KMS-11 (cell line): ENCODE data around the gene RGS5.

Experiments
- H2AFZ ChIP-seq: fragments of 200-600 bp; sonication (generic); 2 replicates; pipeline ENCODE4 v1.6.1; 2016; ENCODE audit warnings: antibody characterized with exemption, mixed run types, low read depth
- H3K27ac ChIP-seq: fragments of 200-600 bp; sonication (generic); 2 replicates; pipeline ENCODE4 v1.6.1; 2016; ENCODE audit warnings: mild to moderate bottlenecking, mixed run types
- H3K27me3 ChIP-seq: fragments of 200-600 bp; sonication (generic); 2 replicates; pipeline ENCODE4 v1.6.1; 2017; ENCODE audit warnings: mild to moderate bottlenecking, low read depth, mixed run types, moderate library complexity; ENCODE audit not compliant: insufficient read depth
- H3K36me3 ChIP-seq: fragments of 200-600 bp; sonication (generic); 2 replicates; pipeline ENCODE4 v1.6.1; 2017; ENCODE audit warnings: mild to moderate bottlenecking, mixed run types; ENCODE audit not compliant: insufficient read depth
- H3K4me1 ChIP-seq: fragments of 200-600 bp; sonication (generic); 2 replicates; pipeline ENCODE4 v1.6.1; 2016; ENCODE audit warnings: mild to moderate bottlenecking, low read depth, mixed run types; ENCODE audit not compliant: poor library complexity, severe bottlenecking
- H3K4me2 ChIP-seq: fragments of 200-600 bp; sonication (generic); 2 replicates; pipeline ENCODE4 v1.7.0; 2016; ENCODE audit warnings: mild to moderate bottlenecking, mixed run types
- H3K4me3 ChIP-seq: fragments of 200-600 bp; sonication (generic); IDR thresholded peaks from 2 replicates; pipeline ENCODE4 v1.6.1; 2017; ENCODE audit warnings: low read depth, low read length, mixed read lengths; ENCODE audit not compliant: insufficient read depth
- H3K79me2 ChIP-seq: fragments of 200-600 bp; sonication (generic); 2 replicates; pipeline ENCODE4 v1.6.1; 2016; ENCODE audit warnings: low read depth, mixed run types; ENCODE audit not compliant: insufficient read depth
- H3K9ac ChIP-seq: fragments of 200-600 bp; sonication (generic); 2 replicates; pipeline ENCODE4 v1.6.1; 2016; ENCODE audit warnings: mild to moderate bottlenecking, mixed run types
- H4K20me1 ChIP-seq: fragments of 200-600 bp; sonication (generic); 2 replicates; pipeline ENCODE4 v1.6.1; 2016; ENCODE audit warnings: mild to moderate bottlenecking, mixed run types; ENCODE audit not compliant: insufficient read depth
- TF ChIP-seq, protein P1 (sequence below): fragments of 200-600 bp; sonication (generic); conservative IDR thresholded peaks from 2 replicates; pipeline ENCODE4 v1.6.1; 2017; ENCODE audit warnings: low read depth, mild to moderate bottlenecking, antibody characterized with exemption, low read length, moderate library complexity, mixed read lengths

The RGS5 gene

DNA sequence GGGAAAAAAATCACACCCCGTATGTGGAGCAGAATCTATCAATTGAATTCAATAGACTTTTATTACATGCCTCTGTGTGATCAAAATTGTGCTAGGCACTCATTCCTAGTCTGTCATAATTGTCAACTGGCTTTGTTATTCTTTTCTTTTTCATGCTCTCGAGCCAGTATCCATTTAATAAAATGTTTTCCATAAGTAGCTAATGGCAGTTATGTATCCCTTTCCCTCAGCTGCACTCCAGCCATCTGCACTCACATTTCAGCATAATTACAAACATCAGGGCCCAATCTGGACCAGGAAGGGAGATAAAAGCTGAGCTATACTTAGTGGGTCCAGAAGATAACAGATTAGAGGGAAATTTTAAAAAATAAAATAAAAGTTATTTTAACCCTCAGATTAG lies 15.9 kb downstream of the RGS5 start:
- TF ChIP-seq, protein P1, sequence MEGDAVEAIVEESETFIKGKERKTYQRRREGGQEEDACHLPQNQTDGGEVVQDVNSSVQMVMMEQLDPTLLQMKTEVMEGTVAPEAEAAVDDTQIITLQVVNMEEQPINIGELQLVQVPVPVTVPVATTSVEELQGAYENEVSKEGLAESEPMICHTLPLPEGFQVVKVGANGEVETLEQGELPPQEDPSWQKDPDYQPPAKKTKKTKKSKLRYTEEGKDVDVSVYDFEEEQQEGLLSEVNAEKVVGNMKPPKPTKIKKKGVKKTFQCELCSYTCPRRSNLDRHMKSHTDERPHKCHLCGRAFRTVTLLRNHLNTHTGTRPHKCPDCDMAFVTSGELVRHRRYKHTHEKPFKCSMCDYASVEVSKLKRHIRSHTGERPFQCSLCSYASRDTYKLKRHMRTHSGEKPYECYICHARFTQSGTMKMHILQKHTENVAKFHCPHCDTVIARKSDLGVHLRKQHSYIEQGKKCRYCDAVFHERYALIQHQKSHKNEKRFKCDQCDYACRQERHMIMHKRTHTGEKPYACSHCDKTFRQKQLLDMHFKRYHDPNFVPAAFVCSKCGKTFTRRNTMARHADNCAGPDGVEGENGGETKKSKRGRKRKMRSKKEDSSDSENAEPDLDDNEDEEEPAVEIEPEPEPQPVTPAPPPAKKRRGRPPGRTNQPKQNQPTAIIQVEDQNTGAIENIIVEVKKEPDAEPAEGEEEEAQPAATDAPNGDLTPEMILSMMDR, result no peak
- Histone ChIP-seq H2AFZ (no peak overlapping the region), H3K4me1 (no peaks in the 10 kb centered on the region), H3K27me3 (no peaks in the 10 kb centered on the region), H3K4me2 (no peak overlapping the region), H3K27ac (no peak overlapping the region), H3K36me3 (no peaks in the 10 kb centered on the region), H3K4me3 (no peak overlapping the region), H3K9ac (no peak overlapping the region), H3K79me2 (no peaks in the 10 kb centered on the region), H4K20me1 (no peaks in the 10 kb centered on the region)

DNA sequence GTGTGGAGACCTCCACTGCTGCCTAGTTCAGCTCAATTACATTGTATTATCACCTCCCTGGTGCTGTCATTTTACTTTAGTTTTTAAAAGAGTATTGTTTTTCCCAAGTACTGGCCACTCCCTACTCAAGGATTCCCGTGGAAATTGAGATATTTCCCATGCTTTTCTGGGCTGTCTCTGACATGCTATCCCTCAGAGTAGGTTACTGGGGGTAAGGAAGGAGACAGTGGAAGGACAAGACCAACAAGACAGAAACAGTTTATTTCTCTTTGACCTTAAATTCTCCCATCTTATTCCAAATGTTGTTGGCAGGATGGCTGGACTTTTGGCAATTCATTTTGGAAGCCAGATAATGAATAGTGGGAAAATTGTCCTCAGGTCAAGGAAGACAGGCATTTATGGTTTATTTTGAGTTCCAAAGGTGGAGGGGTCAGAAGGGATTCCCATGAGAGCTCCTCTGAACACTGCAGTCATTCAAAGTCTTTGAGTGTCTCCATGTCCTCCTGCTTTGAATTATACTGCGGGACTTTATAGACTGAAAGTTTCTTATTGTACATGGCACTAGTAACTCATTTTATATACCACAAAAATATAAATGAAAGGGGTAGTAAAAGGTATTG lies 20.3 kb downstream of the RGS5 start:
- H3K4me3 ChIP-seq, result no peak overlapping the region
- no peaks in the 10 kb centered on the region for H3K4me1 ChIP-seq
- H3K27ac ChIP-seq, result no peak overlapping the region
- H4K20me1 ChIP-seq, result no peaks in the 10 kb centered on the region
- H3K4me2 ChIP-seq, result no peak overlapping the region
- no peak overlapping the region for H2AFZ ChIP-seq
- H3K79me2 ChIP-seq, result no peaks in the 10 kb centered on the region
- no peaks in the 10 kb centered on the region for H3K27me3 ChIP-seq
- no peak overlapping the region for H3K9ac ChIP-seq
- TF ChIP-seq, protein P1, result no peak
- H3K36me3 ChIP-seq, result no peaks in the 10 kb centered on the region

DNA sequence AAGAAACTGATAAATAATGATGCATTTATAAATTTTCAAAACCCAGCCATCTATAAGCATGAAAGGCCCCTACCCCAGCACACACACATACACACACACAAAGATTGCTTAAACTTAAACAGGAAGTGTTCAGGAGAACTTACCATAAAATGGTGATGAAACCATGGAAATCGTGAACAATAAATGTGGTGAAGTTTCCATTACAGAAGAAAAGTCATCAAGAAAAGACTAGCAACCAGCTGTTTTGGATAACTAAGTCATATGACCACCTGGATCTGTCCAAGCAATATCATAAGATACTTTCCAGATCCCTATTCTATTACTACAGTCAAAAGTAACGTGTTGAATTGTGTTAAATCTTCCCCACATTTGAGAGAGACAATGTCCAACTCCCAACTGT lies 24.1 kb downstream of the RGS5 start:
- no peaks in the 10 kb centered on the region for H4K20me1 ChIP-seq
- H3K4me2 ChIP-seq, result no peak overlapping the region
- no peaks in the 10 kb centered on the region for H3K4me1 ChIP-seq
- H3K79me2 ChIP-seq, result no peaks in the 10 kb centered on the region
- no peak overlapping the region for H3K9ac ChIP-seq
- H2AFZ ChIP-seq, result no peak overlapping the region
- no peak overlapping the region for H3K4me3 ChIP-seq
- no peaks in the 10 kb centered on the region for H3K36me3 ChIP-seq
- TF ChIP-seq, protein P1, result no peak
- H3K27me3 ChIP-seq, result no peaks in the 10 kb centered on the region
- H3K27ac ChIP-seq, result no peak overlapping the region

DNA sequence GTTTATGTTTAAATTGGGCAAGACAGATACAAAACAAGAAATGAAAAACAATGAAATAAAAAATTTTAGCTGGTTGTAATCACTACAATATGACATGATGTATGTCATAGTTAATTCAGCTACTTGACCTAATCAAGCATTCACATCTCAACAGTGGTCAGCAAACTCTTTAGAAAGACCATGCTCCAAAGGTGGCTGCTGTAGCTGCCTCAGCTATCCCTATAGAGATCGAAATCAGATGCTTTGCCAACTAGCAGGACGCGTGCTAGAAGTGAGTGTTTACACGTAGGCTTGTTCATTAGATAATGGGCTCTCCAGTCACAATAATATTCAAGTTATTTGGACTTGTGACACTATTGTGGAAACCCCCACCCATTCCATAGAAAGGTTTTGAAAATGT lies 25.9 kb downstream of the RGS5 start:
- no peak overlapping the region for H3K9ac ChIP-seq
- H3K79me2 ChIP-seq, result no peaks in the 10 kb centered on the region
- H3K27me3 ChIP-seq, result no peaks in the 10 kb centered on the region
- no peak overlapping the region for H3K4me3 ChIP-seq
- no peaks in the 10 kb centered on the region for H4K20me1 ChIP-seq
- no peak overlapping the region for H3K27ac ChIP-seq
- H3K4me2 ChIP-seq, result no peak overlapping the region
- TF ChIP-seq, protein P1, result no peak
- no peaks in the 10 kb centered on the region for H3K4me1 ChIP-seq
- no peak overlapping the region for H2AFZ ChIP-seq
- no peaks in the 10 kb centered on the region for H3K36me3 ChIP-seq
